Dedifferentiated amniotic fluid mesenchymal stem cell (primary cell): ENCODE results near the gene P3H3.
"Not testable (repeated sequence)": the region's sequence is repeated elsewhere in the genome, so short reads cannot be mapped to it uniquely, and the experiment has no call there.

Source experiments
- DNase-seq: peaks from one replicate; pipeline ENCODE4 v3.0.0-alpha.2; 2016; ENCODE audit errors: extremely low spot score

Gene P3H3

DNA sequence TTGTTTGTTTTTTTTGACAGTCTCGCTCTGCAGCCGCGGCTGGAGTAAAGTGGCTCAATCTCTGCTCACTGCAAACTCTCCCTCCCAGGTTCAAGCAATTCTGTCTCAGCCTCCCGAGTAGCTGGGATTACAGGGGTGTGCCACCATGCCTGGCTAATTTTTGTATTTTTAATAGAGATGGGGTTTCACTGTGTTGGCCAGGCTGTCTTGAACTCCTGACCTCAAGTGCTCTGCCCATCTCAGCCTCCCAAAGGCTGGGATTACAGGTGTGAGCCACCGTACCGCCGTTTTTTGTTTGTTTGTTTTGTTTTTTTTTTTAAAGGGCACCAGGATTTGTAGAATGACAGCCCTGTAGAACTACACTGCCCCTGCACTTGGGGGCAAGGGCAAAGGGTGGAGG is 60.6 kb downstream of the P3H3 start:
- DNase-seq: not testable (repeated sequence)
